ENCODE data around the gene BIRC2. TPM values are rescaled to one million over a fixed set of nuclear protein-coding genes. Genes with fewer than 3 reads are reported as not detected.

BIRC2 gene
- total RNA-seq, 1 experiment from 2014 or later: 28.2 TPM

- Histone ChIP-seq H2BK15ac (ENCODE audit: low read depth, low read length) (no peak overlapping the region), H3K18ac (ENCODE audit: insufficient read length, low read depth, low read length) (no peak overlapping the region), H2BK5ac (ENCODE audit: insufficient read length, low read length) (no peak overlapping the region), H3K23ac (ENCODE audit: insufficient read length, low read depth, low read length) (no peak overlapping the region), H3T11ph (ENCODE audit: low read length) (no peak overlapping the region), H3K9ac (ENCODE audit: extremely low read depth, insufficient read length, low read length) (no peak overlapping the region), H2BK12ac (ENCODE audit: insufficient read length, low read depth, low read length) (no peak overlapping the region), H4K8ac (replicated peaks; ENCODE audit: insufficient read length, low read depth, low read length) (no peak overlapping the region), H3K14ac (ENCODE audit: insufficient read depth, low read length) (no peak overlapping the region), H4K91ac (ENCODE audit: insufficient read length, low read depth, low read length) (no peak overlapping the region), H4K20me1 (ENCODE audit: control insufficient read depth, insufficient read depth, insufficient read length) (no peaks in the 10 kb centered on the region), H3K27ac (ENCODE audit: insufficient read length, low read depth, low read length) (no peak overlapping the region), H3K4me1 (ENCODE audit: insufficient read depth, low read length) (no peaks in the 10 kb centered on the region), H3K27me3 (ENCODE audit: insufficient read depth, low read length) (no peaks in the 10 kb centered on the region), H2AK5ac (ENCODE audit: insufficient read length, low read length) (no peak overlapping the region), H4K5ac (ENCODE audit: insufficient read length, low read depth, low read length) (no peak overlapping the region), H3K79me2 (ENCODE audit: insufficient read depth, low read length) (peaks cover 2% of the 10 kb centered on the region; the same call in 1 of the 2 replicates), H2AFZ (ENCODE audit: low read length) (no peak overlapping the region), H3K56ac (ENCODE audit: insufficient read length, low read depth, low read length) (no peak overlapping the region), H2BK20ac (ENCODE audit: low read depth, low read length, poor library complexity, severe bottlenecking) (no peak overlapping the region), H3K4ac (ENCODE audit: low read depth, low read length) (no peak overlapping the region), H3K23me2 (ENCODE audit: insufficient read length, low read depth, low read length, poor library complexity, severe bottlenecking) (no peaks in the 10 kb centered on the region), H2BK120ac (ENCODE audit: low read depth, low read length, poor library complexity, severe bottlenecking) (no peak overlapping the region), H3K79me1 (ENCODE audit: insufficient read depth, low read depth, low read length, poor library complexity, severe bottlenecking) (no peaks in the 10 kb centered on the region), H3K9me3 (ENCODE audit: control insufficient read depth, low read depth, low read length) (no peaks in the 10 kb centered on the region), H3K4me2 (ENCODE audit: insufficient read depth, insufficient read length, low read length) (no peak overlapping the region)
- no peak for DNase-seq
- H3K27me3 Mint-ChIP-seq (ENCODE audit: low read depth): no peaks in the 10 kb centered on the region
- H3K9me3 Mint-ChIP-seq: no peaks in the 10 kb centered on the region
- no CpG with 5 or more reads among the region's 3 CpGs for WGBS (ENCODE audit: extremely low coverage, insufficient read length, low lambda C conversion rate)
- TF ChIP-seq CTCF (conservative IDR thresholded peaks at IDR 0.05): no peak
- no peak overlapping the region for H3K27ac Mint-ChIP-seq
- peaks cover 14 to 28% (median 24%) of the 10 kb centered on the region in 3 experiments; a peak in 6 of 7 replicates for H3K36me3 Mint-ChIP-seq (ENCODE audit: insufficient read depth in 1 of 3, low read depth in 3 of 3)
- H3K4me1 Mint-ChIP-seq: peaks cover 0 to 2% of the 10 kb centered on the region in 2 experiments; a peak in 2 of 4 replicates
- no peak overlapping the region for H3K4me3 Mint-ChIP-seq
Observed at GRCh38 chr11:102401905-102402304, 54.9 kb downstream of the BIRC2 start.
